AG10803 (cell line): Measurements from ENCODE around the gene TRIM2.

ENCODE experiments used
- DNase-seq: peaks from one replicate; pipeline ENCODE4 v3.0.0; 2010; ENCODE audit warnings: low read depth
- H3K4me3 ChIP-seq: 2 replicates; pipeline ENCODE4 v1.5.1; 2011; ENCODE audit warnings: mild to moderate bottlenecking, low read length, control low read depth
- TF ChIP-seq, protein P1 (sequence below): conservative IDR thresholded peaks from 2 replicates; pipeline ENCODE4 v1.5.1; 2011; ENCODE audit warnings: mild to moderate bottlenecking, low read length, control low read depth, inconsistent platforms

The TRIM2 gene

DNA sequence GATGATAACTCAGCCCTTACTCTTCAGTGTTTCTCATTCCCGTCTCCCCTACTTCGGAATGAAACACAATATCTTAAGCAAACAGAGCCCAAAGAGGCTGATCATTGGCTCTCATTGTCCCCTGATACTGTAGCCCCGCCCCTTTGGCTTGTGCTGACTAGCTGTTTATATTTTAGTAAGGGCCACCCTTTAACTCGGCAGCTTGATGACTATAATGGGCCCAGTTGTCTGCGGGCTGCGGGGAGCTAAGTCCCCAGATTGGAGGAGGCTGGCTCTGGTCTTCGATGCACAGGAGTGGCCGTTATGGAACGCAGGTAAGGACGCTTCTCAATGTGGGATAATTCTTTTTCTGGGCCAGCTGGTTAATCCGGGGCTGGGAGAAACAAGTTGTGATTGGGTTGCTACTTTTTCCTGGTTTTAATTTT is at the start of gene TRIM2:
Gene TRIM2 (plus strand): TSS at position 197 of the 425 bp plus-strand sequence. CDS start 88 bp downstream, at position 285.
- H3K4me3 ChIP-seq: peak within 1 kb of the TSS; percentile 13; the same call in 1 of the 2 replicates
- peak; percentile 16 for DNase-seq
- TF ChIP-seq, protein P1, sequence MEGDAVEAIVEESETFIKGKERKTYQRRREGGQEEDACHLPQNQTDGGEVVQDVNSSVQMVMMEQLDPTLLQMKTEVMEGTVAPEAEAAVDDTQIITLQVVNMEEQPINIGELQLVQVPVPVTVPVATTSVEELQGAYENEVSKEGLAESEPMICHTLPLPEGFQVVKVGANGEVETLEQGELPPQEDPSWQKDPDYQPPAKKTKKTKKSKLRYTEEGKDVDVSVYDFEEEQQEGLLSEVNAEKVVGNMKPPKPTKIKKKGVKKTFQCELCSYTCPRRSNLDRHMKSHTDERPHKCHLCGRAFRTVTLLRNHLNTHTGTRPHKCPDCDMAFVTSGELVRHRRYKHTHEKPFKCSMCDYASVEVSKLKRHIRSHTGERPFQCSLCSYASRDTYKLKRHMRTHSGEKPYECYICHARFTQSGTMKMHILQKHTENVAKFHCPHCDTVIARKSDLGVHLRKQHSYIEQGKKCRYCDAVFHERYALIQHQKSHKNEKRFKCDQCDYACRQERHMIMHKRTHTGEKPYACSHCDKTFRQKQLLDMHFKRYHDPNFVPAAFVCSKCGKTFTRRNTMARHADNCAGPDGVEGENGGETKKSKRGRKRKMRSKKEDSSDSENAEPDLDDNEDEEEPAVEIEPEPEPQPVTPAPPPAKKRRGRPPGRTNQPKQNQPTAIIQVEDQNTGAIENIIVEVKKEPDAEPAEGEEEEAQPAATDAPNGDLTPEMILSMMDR: no peak

DNA sequence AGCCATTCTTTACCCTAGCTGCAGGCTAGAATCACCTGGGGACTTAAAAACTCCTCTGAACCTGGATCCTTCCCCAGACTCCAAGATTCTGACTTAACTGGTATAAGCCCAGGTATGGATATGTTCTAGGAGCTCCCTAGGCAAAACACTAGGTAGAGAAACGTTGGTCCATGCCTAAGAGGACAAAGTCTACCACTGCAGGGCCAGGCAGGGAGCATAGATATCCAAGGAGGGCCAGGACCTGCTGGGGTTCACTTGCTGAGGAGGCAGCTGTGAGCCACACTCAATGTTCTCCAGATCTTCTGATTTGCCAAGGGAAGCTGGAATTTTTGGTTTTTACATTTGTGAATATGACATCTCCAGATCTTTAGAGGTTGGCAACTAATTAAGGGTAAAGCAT is 48.6 kb upstream of the TRIM2 start:
- no peak for DNase-seq
- H3K4me3 ChIP-seq: no peak overlapping the region
- TF ChIP-seq, protein P1: no peak

DNA sequence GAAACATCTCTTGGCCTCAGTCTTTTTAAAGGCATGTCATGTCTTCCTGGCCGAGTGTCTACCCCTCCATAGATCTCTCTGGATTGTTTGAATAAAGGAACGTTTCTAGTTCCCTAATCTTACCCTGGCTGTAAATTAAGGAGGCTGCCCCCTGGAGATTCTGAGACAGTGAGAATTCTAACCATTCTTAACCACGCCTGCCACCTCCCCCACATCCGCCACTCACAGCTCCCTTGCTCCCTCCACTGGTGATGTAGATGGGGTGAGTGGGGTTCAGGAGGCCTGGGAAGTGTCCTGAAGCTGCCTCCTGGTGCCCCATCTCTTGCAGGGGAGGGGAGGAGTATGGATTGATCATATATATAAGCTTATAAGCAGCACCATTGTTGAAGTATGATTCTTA is 48.0 kb upstream of the TRIM2 start:
- no peak for DNase-seq
- TF ChIP-seq, protein P1: no peak; the same call in 1 of the 2 replicates
- no peak overlapping the region for H3K4me3 ChIP-seq

DNA sequence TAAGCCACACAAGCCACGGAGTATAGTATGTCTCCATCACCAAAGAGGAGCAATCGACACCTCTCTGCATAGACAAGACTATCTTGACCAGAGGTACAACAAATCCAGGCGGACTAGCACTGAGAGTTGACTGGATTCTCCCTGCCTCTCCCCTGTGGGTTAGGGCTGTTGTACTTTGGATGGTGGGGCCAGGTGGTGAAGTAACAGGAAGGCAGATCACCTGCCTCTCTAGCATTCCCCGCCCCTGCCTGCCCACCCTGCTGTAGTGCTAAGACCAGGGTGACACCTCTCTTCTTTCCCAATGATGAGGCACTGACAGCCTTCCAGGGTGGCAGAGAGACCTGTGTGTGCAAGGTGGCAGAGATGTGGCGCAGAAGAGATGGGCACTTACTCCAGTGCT is 47.5 kb upstream of the TRIM2 start:
- H3K4me3 ChIP-seq: no peak overlapping the region
- no peak for DNase-seq
- TF ChIP-seq, protein P1: no peak

DNA sequence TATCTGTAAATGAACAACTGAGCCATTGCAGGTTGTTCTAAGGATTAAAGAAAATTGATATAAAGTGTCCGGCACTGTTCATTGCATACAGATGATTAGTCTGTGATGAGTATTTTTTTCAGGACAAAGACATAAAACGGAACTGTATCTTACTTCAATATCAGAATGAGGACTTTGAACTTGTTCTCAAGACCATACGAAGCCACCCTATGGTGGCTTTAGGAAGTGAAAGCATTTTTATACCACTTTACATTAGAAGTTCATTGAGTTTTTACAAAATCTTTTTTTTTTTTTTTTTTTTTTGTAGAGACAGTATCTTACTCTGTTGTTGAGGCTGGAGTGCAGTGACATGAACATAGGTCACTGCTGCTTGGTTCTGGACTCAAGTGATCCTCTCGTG is 45.2 kb upstream of the TRIM2 start:
- H3K4me3 ChIP-seq: no peak overlapping the region
- TF ChIP-seq, protein P1: no peak; the same call in 1 of the 2 replicates
- DNase-seq: no peak

DNA sequence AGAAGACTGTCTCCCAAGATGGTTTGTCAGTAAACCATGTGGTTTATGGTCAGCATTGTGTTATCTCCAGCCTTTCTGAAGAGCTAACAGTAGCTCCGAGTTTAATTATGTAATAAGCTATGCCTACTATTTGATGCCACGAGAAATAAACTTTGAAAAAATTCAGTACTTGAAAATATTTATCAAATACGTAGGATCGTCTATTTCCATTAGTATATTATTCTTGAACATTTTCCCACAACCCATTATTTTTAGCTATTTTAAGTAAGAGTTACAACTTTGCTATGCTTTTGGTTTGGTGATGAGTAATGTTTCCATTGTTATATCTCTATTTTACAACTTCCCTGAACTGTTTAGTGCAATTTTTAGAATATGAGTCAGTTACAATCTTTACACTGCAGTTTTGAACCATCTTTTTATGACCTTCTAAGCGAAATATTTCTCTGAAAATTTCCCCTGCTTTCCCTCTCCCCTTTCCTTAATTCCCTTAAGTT is 44.5 kb upstream of the TRIM2 start:
- peak; percentile 81 for DNase-seq
- TF ChIP-seq, protein P1: no peak
- no peak overlapping the region for H3K4me3 ChIP-seq

DNA sequence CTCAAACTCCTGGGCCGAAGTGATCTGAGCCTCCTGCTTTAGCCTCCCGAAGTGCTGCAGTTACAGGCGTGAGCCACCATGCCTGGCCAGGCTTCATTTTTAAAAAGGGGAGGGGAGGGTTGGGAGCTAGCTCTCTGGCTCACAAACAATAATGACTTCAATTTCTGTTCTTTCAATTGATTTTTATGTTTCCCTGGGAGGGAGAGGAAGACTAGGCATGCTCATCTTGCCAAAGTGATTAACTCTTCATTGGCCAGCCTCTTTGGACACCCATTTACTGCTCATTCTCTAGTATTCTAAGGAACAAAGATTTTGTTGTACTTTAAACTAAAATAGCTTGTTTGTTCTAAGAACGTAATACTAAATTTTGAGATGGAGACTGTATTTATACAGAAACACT is 43.4 kb upstream of the TRIM2 start:
- no peak overlapping the region for H3K4me3 ChIP-seq
- TF ChIP-seq, protein P1: no peak
- DNase-seq: no peak
